HepG2 (cell line): ENCODE measurements around the gene THADA. TPM values are rescaled to one million over a fixed set of nuclear protein-coding genes. Genes with fewer than 3 reads are reported as not detected.

Experiments
- ATAC-seq: fragments of 200-7000 bp; cut with Tn5 transposase; 3 replicates; pipeline ENCODE4 v1.9.1; 2020; ENCODE audit warnings: mild to moderate bottlenecking, moderate library complexity
- BruUV-seq: library from RNA; stranded (reverse); fragments of 400-500 nt; replicated peaks from 2 replicates; lab custom pipeline; 2021; lab: Mats Ljungman, UMichigan
- CTCF ChIA-PET: fragments of 300-600 bp; formaldehyde crosslinking; extraction: SDS; loops from one replicate; lab custom pipeline; 2021; ENCODE audit warnings: low total read pairs, inconsistent platforms, low intra/inter-chr PET ratio; lab: Yijun Ruan, JAX
- POLR2A ChIA-PET: fragments of 350-600 bp; sonication (Branson Sonifier 250); formaldehyde crosslinking; loops from one replicate; lab custom pipeline; 2020; ENCODE audit warnings: antibody characterized with exemption, inconsistent platforms; lab: Yijun Ruan, JAX
- DNase-seq: peaks from one replicate; pipeline ENCODE4 v3.0.0-alpha.2; 2015; ENCODE audit warnings: low spot score
- FAIRE-seq: peaks from 3 replicates; lab custom pipeline; 2011; peaks lifted over from hg19 to GRCh38; lab: Jason Lieb, UNC
- H2AFZ ChIP-seq: one replicate; pipeline ENCODE4 v1.6.1; 2011; ENCODE audit warnings: low read length, inconsistent platforms
- H3K27ac ChIP-seq: fragments of 300-600 bp; 3 replicates; pipeline ENCODE4 v1.8.0; 2011; ENCODE audit warnings: mixed run types, mild to moderate bottlenecking, mixed read lengths, low read length, inconsistent platforms; ENCODE audit not compliant: insufficient read depth; ENCODE audit errors: extremely low read length
- H3K27me3 ChIP-seq, 2 experiments: fragments of 200-600 bp in 1 of 2; 2 replicates in 1 of 2; 3 replicates in 1 of 2; pipeline versions ENCODE4 v1.6.0 to v1.8.0; 2011; ENCODE audit warnings: low read length in 2 of 2, mild to moderate bottlenecking in 2 of 2, moderate library complexity in 2 of 2, inconsistent platforms in 1 of 2; ENCODE audit not compliant: insufficient read depth in 2 of 2, control insufficient read depth in 1 of 2
- H3K36me3 ChIP-seq, 2 experiments: fragments of 200-600 bp in 1 of 2; replicated peaks in 1 of 2; 2 replicates in 1 of 2; 3 replicates in 1 of 2; pipeline versions ENCODE4 v1.5.1 to v1.8.0; 2011; ENCODE audit warnings: low read length in 2 of 2, inconsistent platforms in 1 of 2; ENCODE audit not compliant: insufficient read depth in 2 of 2, control insufficient read depth in 1 of 2
- H3K4me1 ChIP-seq: 2 replicates; pipeline ENCODE4 v1.5.1; 2012; ENCODE audit warnings: low read length, inconsistent platforms; ENCODE audit not compliant: insufficient read depth
- H3K4me2 ChIP-seq: 2 replicates; pipeline ENCODE4 v1.6.0; 2011; ENCODE audit warnings: low read depth, low read length, inconsistent platforms
- H3K4me3 ChIP-seq, 3 experiments: fragments of 200-600 bp in 1 of 3; sonication (generic), shearing (Covaris generic) in 1 of 3; replicated peaks in 1 of 3; 2 replicates each; pipeline ENCODE4 v1.5.1; 2011 to 2016; ENCODE audit warnings: low read length in 3 of 3, inconsistent platforms in 2 of 3, low read depth in 2 of 3, mild to moderate bottlenecking in 2 of 3, control low read depth in 1 of 3, mixed read lengths in 1 of 3; ENCODE audit not compliant: insufficient read depth in 1 of 3
- H3K79me2 ChIP-seq: one replicate; pipeline ENCODE4 v1.6.1; 2011; ENCODE audit warnings: low read length, inconsistent platforms; ENCODE audit not compliant: insufficient read depth
- H3K9ac ChIP-seq: 2 replicates; pipeline ENCODE4 v1.6.0; 2011; ENCODE audit warnings: mild to moderate bottlenecking, low read depth, low read length, inconsistent platforms; ENCODE audit not compliant: insufficient read depth
- H3K9me3 ChIP-seq: 2 replicates; pipeline ENCODE4 v1.5.1; 2012; ENCODE audit warnings: mild to moderate bottlenecking, low read length
- H4K20me1 ChIP-seq: 2 replicates; pipeline ENCODE4 v1.6.0; 2011; ENCODE audit warnings: inconsistent platforms, mild to moderate bottlenecking, low read length, moderate library complexity; ENCODE audit not compliant: insufficient read depth
- CENPBD1 ChIP-seq: sonication (generic); formaldehyde crosslinking; IDR thresholded peaks from 2 replicates; pipeline ENCODE4 v1.8.0; 2022; ENCODE audit warnings: missing genetic modification reagents, low read depth, mild to moderate bottlenecking, borderline replicate concordance
- HNRNPL ChIP-seq: fragments of 200-400 bp; formaldehyde crosslinking; IDR thresholded peaks from 2 replicates; pipeline ENCODE4 v1.6.1; 2017; ENCODE audit warnings: mild to moderate bottlenecking, low read depth, low read length
- HOXA3 ChIP-seq: sonication (generic); formaldehyde crosslinking; IDR thresholded peaks from 2 replicates; pipeline ENCODE4 v1.5.0; 2020; ENCODE audit warnings: missing genetic modification reagents
- NRL ChIP-seq: sonication (generic); formaldehyde crosslinking; IDR thresholded peaks from 2 replicates; pipeline ENCODE4 v1.5.0; 2020; ENCODE audit warnings: missing genetic modification reagents, mild to moderate bottlenecking, moderate library complexity, borderline replicate concordance
- PHF21A ChIP-seq: sonication (generic); formaldehyde crosslinking; IDR thresholded peaks from 2 replicates; pipeline ENCODE4 v1.5.0; 2020; ENCODE audit warnings: mild to moderate bottlenecking, missing genetic modification reagents
- PREB ChIP-seq: sonication (generic); formaldehyde crosslinking; IDR thresholded peaks from 2 replicates; pipeline ENCODE4 v1.4.0; 2020; ENCODE audit warnings: missing genetic modification reagents
- PTBP1 ChIP-seq: fragments of 200-400 bp; formaldehyde crosslinking; IDR thresholded peaks from 2 replicates; pipeline ENCODE4 v1.6.1; 2018; ENCODE audit warnings: low read length, low read depth; ENCODE audit not compliant: poor library complexity, severe bottlenecking
- RAD21 ChIP-seq: fragments of 450-650 bp; formaldehyde crosslinking; IDR thresholded peaks from 2 replicates; pipeline ENCODE4 v1.5.0; 2020; ENCODE audit warnings: mild to moderate bottlenecking
- SNRNP70 ChIP-seq: fragments of 200-400 bp; formaldehyde crosslinking; IDR thresholded peaks from 2 replicates; pipeline ENCODE4 v1.6.1; 2017; ENCODE audit warnings: mild to moderate bottlenecking, low read depth, low read length, moderate library complexity
- SOX5 ChIP-seq: IDR thresholded peaks from 2 replicates; pipeline ENCODE4 v1.6.1; 2016; ENCODE audit warnings: borderline replicate concordance
- ZC3H13 ChIP-seq: sonication (generic); formaldehyde crosslinking; IDR thresholded peaks from 2 replicates; pipeline ENCODE4 v1.8.1; 2023; ENCODE audit warnings: mild to moderate bottlenecking, missing genetic modification reagents, moderate library complexity
- ZGPAT ChIP-seq: IDR thresholded peaks from 2 replicates; pipeline ENCODE4 v1.6.1; 2016; ENCODE audit warnings: mild to moderate bottlenecking
- ZNF580 ChIP-seq: IDR thresholded peaks from 2 replicates; pipeline ENCODE4 v1.6.1; 2016; ENCODE audit warnings: low read depth, borderline replicate concordance
- ZNF644 ChIP-seq: IDR thresholded peaks from 2 replicates; pipeline ENCODE4 v1.6.1; 2016; ENCODE audit warnings: low read depth
- ZSCAN30 ChIP-seq: sonication (generic); formaldehyde crosslinking; IDR thresholded peaks from 2 replicates; pipeline ENCODE4 v1.5.0; 2020; ENCODE audit warnings: mild to moderate bottlenecking, missing genetic modification reagents
- WGBS: methylation state at CpG from one replicate; pipeline ENCODE4 v1.1.6; 2017; ENCODE audit warnings: low lambda C conversion rate; 5-methylcytosine and 5-hydroxymethylcytosine counted together
- in situ Hi-C: cut with HindIII; loops from 2 replicates; pipeline ENCODE4 v1.10.0; 2017; ENCODE audit warnings: low pct_unique_long_range_greater_than_20kb; ENCODE audit not compliant: extremely low pct_ligation_motif_present
- intact Hi-C: fragments of 100-400 bp; cut with micrococcal nuclease; formaldehyde crosslinking; loops from one replicate; pipeline ENCODE4 v1.10.0; 2022; ENCODE audit not compliant: unreplicated experiment
- polyA plus RNA-seq, 8 experiments: library from polyadenylated mRNA; depleted of rRNA in 3 of 8; stranded (reverse) in 7 of 8; unstranded in 1 of 8; fragments of >200 nt; fragmentation: Illumina TruSeq in 4 of 8; extraction: Trizol in 4 of 8; gene quantifications; 2 replicates each; pipeline versions ENCODE4 v1.2.1 to v1.2.3, GENCODE V29; 2011 to 2016; ENCODE audit warnings: low read depth in 4 of 8, missing spikeins in 1 of 8, mixed read lengths in 1 of 8; ENCODE audit not compliant: insufficient read depth in 1 of 8
- total RNA-seq, 5 experiments: library from RNA; depleted of rRNA; stranded (reverse); fragments of >200 nt; fragmentation: Illumina TruSeq; extraction: Trizol; gene quantifications; 2 replicates each; pipeline ENCODE4 v1.2.3, GENCODE V29; 2016; ENCODE audit warnings: low read depth in 1 of 5
- TF ChIP-seq, protein P1 (sequence below): sonication (generic); formaldehyde crosslinking; IDR thresholded peaks from 2 replicates; pipeline ENCODE4 v1.9.0; 2021; ENCODE audit warnings: missing genetic modification reagents, borderline replicate concordance
- TF ChIP-seq, protein P2 (sequence below): sonication (generic); formaldehyde crosslinking; IDR thresholded peaks from 2 replicates; pipeline ENCODE4 v1.4.0; 2020; ENCODE audit warnings: missing genetic modification reagents
- TF ChIP-seq, protein P3 (sequence below): sonication (generic); formaldehyde crosslinking; IDR thresholded peaks from 2 replicates; pipeline ENCODE4 v1.4.0; 2020; ENCODE audit warnings: missing genetic modification reagents

The THADA gene
- total and polyA plus RNA-seq, 2 of the 13 experiments (the other 11 are each of a cell fraction or from before 2014, with no cell fraction given) = 12.7 to 21.7 TPM

DNA sequence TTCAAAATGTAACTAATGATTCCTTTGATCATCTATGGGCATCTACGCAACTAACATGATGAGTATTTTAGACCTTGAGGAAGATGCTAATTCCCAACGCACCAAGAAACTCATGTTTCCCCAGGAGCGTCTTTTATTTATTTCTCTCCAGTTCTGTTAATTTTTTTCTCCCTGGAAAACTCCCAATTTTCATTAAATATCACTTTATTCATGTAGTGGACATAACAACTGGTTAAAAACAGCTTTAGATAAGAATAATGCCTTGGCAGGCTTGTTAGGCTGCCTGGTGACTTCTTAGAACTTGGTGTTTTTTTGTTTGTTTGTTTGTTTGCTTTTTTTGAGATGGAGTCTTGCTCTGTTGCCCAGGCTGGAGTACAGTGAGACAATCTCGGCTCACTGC, 306.5 kb downstream of the THADA start:
- CTCF ChIA-PET = no interaction called here
- TF ChIP-seq ZNF580 (CRISPR knock-in tag) (no peak), CENPBD1 (CRISPR knock-in tag) (no peak), HOXA3 (CRISPR knock-in tag) (no peak), RAD21 (no peak), ZC3H13 (CRISPR knock-in tag) (no peak), ZSCAN30 (CRISPR knock-in tag) (no peak), ZGPAT (no peak), NRL (no peak), PTBP1 (no peak), ZNF644 (CRISPR knock-in tag) (no peak), PHF21A (CRISPR knock-in tag) (no peak), SNRNP70 (no peak), PREB (CRISPR knock-in tag) (no peak), SOX5 (CRISPR knock-in tag) (no peak), HNRNPL (no peak)
- TF ChIP-seq, protein P1, sequence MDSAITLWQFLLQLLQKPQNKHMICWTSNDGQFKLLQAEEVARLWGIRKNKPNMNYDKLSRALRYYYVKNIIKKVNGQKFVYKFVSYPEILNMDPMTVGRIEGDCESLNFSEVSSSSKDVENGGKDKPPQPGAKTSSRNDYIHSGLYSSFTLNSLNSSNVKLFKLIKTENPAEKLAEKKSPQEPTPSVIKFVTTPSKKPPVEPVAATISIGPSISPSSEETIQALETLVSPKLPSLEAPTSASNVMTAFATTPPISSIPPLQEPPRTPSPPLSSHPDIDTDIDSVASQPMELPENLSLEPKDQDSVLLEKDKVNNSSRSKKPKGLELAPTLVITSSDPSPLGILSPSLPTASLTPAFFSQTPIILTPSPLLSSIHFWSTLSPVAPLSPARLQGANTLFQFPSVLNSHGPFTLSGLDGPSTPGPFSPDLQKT = no peak
- TF ChIP-seq, protein P2, sequence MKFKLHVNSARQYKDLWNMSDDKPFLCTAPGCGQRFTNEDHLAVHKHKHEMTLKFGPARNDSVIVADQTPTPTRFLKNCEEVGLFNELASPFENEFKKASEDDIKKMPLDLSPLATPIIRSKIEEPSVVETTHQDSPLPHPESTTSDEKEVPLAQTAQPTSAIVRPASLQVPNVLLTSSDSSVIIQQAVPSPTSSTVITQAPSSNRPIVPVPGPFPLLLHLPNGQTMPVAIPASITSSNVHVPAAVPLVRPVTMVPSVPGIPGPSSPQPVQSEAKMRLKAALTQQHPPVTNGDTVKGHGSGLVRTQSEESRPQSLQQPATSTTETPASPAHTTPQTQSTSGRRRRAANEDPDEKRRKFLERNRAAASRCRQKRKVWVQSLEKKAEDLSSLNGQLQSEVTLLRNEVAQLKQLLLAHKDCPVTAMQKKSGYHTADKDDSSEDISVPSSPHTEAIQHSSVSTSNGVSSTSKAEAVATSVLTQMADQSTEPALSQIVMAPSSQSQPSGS (CRISPR knock-in tag) = no peak
- TF ChIP-seq, protein P3, sequence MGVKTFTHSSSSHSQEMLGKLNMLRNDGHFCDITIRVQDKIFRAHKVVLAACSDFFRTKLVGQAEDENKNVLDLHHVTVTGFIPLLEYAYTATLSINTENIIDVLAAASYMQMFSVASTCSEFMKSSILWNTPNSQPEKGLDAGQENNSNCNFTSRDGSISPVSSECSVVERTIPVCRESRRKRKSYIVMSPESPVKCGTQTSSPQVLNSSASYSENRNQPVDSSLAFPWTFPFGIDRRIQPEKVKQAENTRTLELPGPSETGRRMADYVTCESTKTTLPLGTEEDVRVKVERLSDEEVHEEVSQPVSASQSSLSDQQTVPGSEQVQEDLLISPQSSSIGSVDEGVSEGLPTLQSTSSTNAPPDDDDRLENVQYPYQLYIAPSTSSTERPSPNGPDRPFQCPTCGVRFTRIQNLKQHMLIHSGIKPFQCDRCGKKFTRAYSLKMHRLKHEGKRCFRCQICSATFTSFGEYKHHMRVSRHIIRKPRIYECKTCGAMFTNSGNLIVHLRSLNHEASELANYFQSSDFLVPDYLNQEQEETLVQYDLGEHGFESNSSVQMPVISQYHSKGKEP (CRISPR knock-in tag) = no peak

More for the DNA sequence above, 306.5 kb downstream of the THADA start:
- no peak overlapping the region for H3K9ac ChIP-seq
- H4K20me1 ChIP-seq = no peaks in the 10 kb centered on the region
- no peaks in the 10 kb centered on the region for H3K79me2 ChIP-seq
- BruUV-seq = no TSS peak
- DNase-seq (no peak), ATAC-seq (no peak), FAIRE-seq (no peak)
- no peak overlapping the region for H3K27ac ChIP-seq
- no peak overlapping the region for H3K4me3 ChIP-seq
- no peak overlapping the region for H3K4me2 ChIP-seq
- POLR2A ChIA-PET = no interaction called here
- peaks cover 3 to 37% of the 10 kb centered on the region in 2 experiments for H3K36me3 ChIP-seq
- in situ Hi-C loops (no loop called here), intact Hi-C loops (no loop called here)
- H3K4me1 ChIP-seq = peaks cover 55% of the 10 kb centered on the region
- WGBS = 98% methylated on average over 4 of the region's 4 CpGs
- no peaks in the 10 kb centered on the region for H3K27me3 ChIP-seq
- no peak overlapping the region for H2AFZ ChIP-seq
- peaks cover 12% of the 10 kb centered on the region for H3K9me3 ChIP-seq
